Trophoblast cell (in vitro differentiated cells and primary cell): ENCODE results near the gene SYT12.

Experiments used
- DNase-seq, 2 donors: peaks; one replicate each; pipeline ENCODE4 v3.0.0-alpha.2; 2016
- H2AFZ ChIP-seq: 2 replicates; pipeline ENCODE4 v1.6.1; 2013; ENCODE audit warnings: low read length, moderate library complexity, mild to moderate bottlenecking; ENCODE audit not compliant: insufficient read depth, poor library complexity
- H2AK5ac ChIP-seq: 2 replicates; pipeline ENCODE4 v1.6.1; 2013; ENCODE audit warnings: mild to moderate bottlenecking, low read length
- H2BK120ac ChIP-seq: 2 replicates; pipeline ENCODE4 v1.6.1; 2013; ENCODE audit warnings: low read length, mild to moderate bottlenecking, moderate library complexity; ENCODE audit not compliant: insufficient read depth, poor library complexity
- H2BK12ac ChIP-seq: 2 replicates; pipeline ENCODE4 v1.6.1; 2013; ENCODE audit warnings: mild to moderate bottlenecking, low read length, moderate library complexity
- H2BK5ac ChIP-seq: 2 replicates; pipeline ENCODE4 v1.6.1; 2013; ENCODE audit warnings: low read length, low read depth, moderate library complexity, mild to moderate bottlenecking; ENCODE audit not compliant: poor library complexity
- H3K14ac ChIP-seq: 2 replicates; pipeline ENCODE4 v1.6.1; 2013; ENCODE audit warnings: mild to moderate bottlenecking, low read length
- H3K18ac ChIP-seq: 2 replicates; pipeline ENCODE4 v1.6.1; 2013; ENCODE audit warnings: mild to moderate bottlenecking, low read length
- H3K23ac ChIP-seq: 2 replicates; pipeline ENCODE4 v1.6.1; 2013; ENCODE audit warnings: low read length
- H3K27ac ChIP-seq: 2 replicates; pipeline ENCODE4 v1.5.1; 2013; ENCODE audit warnings: low read depth, mild to moderate bottlenecking, inconsistent platforms, low read length, moderate library complexity
- H3K27me3 ChIP-seq: 2 replicates; pipeline ENCODE4 v1.6.1; 2013; ENCODE audit warnings: inconsistent platforms, mild to moderate bottlenecking, low read length, moderate library complexity; ENCODE audit not compliant: insufficient read depth
- H3K36me3 ChIP-seq, 2 experiments: 1 replicate in 1 of 2; 2 replicates in 1 of 2; pipeline ENCODE4 v1.6.1; 2013; ENCODE audit warnings: low read length in 2 of 2, mild to moderate bottlenecking in 2 of 2, moderate library complexity in 1 of 2; ENCODE audit not compliant: insufficient read depth in 2 of 2, control insufficient read depth in 1 of 2
- H3K4ac ChIP-seq: 2 replicates; pipeline ENCODE4 v1.6.1; 2013; ENCODE audit warnings: low read depth, mild to moderate bottlenecking, low read length, moderate library complexity
- H3K4me1 ChIP-seq, 2 experiments: 1 replicate in 1 of 2; 2 replicates in 1 of 2; pipeline ENCODE4 v1.6.1; 2013; ENCODE audit warnings: low read length in 2 of 2, mild to moderate bottlenecking in 2 of 2, moderate library complexity in 1 of 2; ENCODE audit not compliant: insufficient read depth in 2 of 2, control insufficient read depth in 1 of 2
- H3K4me2 ChIP-seq: 2 replicates; pipeline ENCODE4 v1.6.1; 2013; ENCODE audit warnings: inconsistent platforms, mild to moderate bottlenecking, low read length, moderate library complexity
- H3K4me3 ChIP-seq: 2 replicates; pipeline ENCODE4 v1.5.1; 2013; ENCODE audit warnings: mild to moderate bottlenecking, low read depth, low read length, inconsistent platforms
- H3K79me1 ChIP-seq: one replicate; pipeline ENCODE4 v1.6.1; 2013; ENCODE audit warnings: low read length
- H3K79me2 ChIP-seq: 2 replicates; pipeline ENCODE4 v1.6.1; 2013; ENCODE audit warnings: low read length, mild to moderate bottlenecking; ENCODE audit not compliant: control insufficient read depth, insufficient read depth, poor library complexity
- H3K9ac ChIP-seq: 2 replicates; pipeline ENCODE4 v1.6.1; 2013; ENCODE audit warnings: mild to moderate bottlenecking, low read length
- H3K9me3 ChIP-seq: 2 replicates; pipeline ENCODE4 v1.6.1; 2013; ENCODE audit warnings: low read depth, mild to moderate bottlenecking, control low read depth, inconsistent platforms, low read length; ENCODE audit not compliant: insufficient read depth
- H4K12ac ChIP-seq: 2 replicates; pipeline ENCODE4 v1.6.1; 2013; ENCODE audit warnings: low read depth, mild to moderate bottlenecking, low read length, moderate library complexity
- H4K8ac ChIP-seq: 2 replicates; pipeline ENCODE4 v1.6.1; 2013; ENCODE audit warnings: low read depth, mild to moderate bottlenecking, low read length, moderate library complexity
- H4K91ac ChIP-seq: one replicate; pipeline ENCODE4 v1.6.1; 2013; ENCODE audit warnings: low read depth, mild to moderate bottlenecking, low read length, moderate library complexity
- WGBS: extraction: QIAGEN DNeasy Blood & Tissue Kit; methylation state at CpG from one replicate; pipeline ENCODE4 v1.1.7; 2013; ENCODE audit warnings: missing lambda C conversion rate; ENCODE audit not compliant: insufficient read length, insufficient coverage; ENCODE audit errors: extremely low coverage; 5-methylcytosine and 5-hydroxymethylcytosine counted together

SYT12 gene

DNA sequence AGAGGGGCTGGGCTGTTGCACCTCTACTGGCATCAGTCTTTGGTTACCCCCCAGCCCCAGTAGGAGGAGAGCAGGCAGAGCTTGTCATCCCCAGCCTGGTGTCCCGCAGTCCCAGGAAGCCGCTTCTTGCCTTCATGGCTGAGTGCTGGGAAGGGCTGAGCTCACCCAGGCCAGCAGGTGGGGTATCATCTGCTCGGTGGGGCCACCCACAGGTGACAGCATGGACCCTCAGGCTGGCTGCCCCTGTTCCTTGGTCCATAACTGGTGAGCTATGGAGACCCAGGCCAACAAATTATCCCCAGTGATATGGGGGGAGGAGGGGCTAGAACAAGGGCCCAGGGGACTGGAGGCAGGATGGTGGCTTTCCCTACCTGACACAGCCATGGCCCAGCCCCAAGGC, 27.2 kb downstream of the SYT12 start:
- H3K18ac ChIP-seq, result no peak overlapping the region
- H2BK5ac ChIP-seq, result no peak overlapping the region
- no peak overlapping the region for H3K4me2 ChIP-seq
- no peaks in the 10 kb centered on the region for H3K79me2 ChIP-seq
- no peak overlapping the region for H3K9ac ChIP-seq
- H2AFZ ChIP-seq, result no peak overlapping the region
- no peak overlapping the region for H4K12ac ChIP-seq
- H3K4ac ChIP-seq, result no peak overlapping the region
- H3K27me3 ChIP-seq, result no peaks in the 10 kb centered on the region
- no peak overlapping the region for H3K23ac ChIP-seq
- peaks cover 2% of the 10 kb centered on the region for H3K9me3 ChIP-seq
- H3K4me1 ChIP-seq, result peaks cover under 1 to 4% of the 10 kb centered on the region in 2 experiments
- H3K36me3 ChIP-seq, result no peaks in the 10 kb centered on the region
- no peak overlapping the region for H4K8ac ChIP-seq
- H2BK12ac ChIP-seq, result no peak overlapping the region
- H2BK120ac ChIP-seq, result no peak overlapping the region
- no peak overlapping the region for H3K27ac ChIP-seq
- no CpG with 5 or more reads among the region's 3 CpGs for WGBS
- H2AK5ac ChIP-seq, result no peak overlapping the region
- no peak overlapping the region for H3K14ac ChIP-seq
- H4K91ac ChIP-seq, result no peak overlapping the region
- no peak overlapping the region for H3K4me3 ChIP-seq
- DNase-seq, result no peak
- H3K79me1 ChIP-seq, result no peaks in the 10 kb centered on the region

DNA sequence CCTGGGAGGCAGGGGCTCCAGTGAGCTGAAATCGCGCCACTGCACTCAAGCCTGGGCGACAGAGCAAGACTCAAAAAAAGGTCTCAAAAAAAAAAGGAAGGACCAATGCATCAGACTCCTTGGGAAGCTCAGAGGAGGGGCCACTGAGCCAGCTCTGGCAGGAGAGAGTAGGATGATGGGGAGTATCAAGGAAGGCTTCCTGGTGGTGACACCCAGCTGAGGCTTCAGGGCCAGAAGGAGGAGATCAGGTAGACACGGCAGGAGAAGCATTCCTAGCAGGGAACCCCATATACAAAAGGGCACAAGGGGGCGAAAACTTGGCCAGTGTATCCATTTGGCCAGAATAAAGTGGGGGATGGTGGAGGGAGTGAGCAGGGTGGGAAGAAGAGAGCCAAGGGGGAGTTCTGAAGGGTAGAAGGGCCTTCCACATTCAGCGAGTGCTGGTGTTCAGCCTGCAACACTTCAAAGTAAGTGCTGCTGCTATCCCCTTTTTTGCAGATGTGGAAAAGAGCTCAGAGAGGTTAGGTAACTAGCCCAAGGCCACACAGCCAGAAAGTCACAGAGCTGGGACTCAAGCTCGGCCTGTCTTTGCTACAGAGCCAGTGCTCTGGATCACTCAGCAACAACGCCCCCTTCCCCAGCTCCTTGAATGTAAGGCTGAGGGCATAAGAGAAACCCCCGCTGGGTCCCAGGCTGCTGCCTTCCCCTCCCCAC, 28.4 kb downstream of the SYT12 start:
- WGBS, result no CpG with 5 or more reads among the region's 9 CpGs
- H3K23ac ChIP-seq, result no peak overlapping the region
- H3K27ac ChIP-seq, result no peak overlapping the region

DNA sequence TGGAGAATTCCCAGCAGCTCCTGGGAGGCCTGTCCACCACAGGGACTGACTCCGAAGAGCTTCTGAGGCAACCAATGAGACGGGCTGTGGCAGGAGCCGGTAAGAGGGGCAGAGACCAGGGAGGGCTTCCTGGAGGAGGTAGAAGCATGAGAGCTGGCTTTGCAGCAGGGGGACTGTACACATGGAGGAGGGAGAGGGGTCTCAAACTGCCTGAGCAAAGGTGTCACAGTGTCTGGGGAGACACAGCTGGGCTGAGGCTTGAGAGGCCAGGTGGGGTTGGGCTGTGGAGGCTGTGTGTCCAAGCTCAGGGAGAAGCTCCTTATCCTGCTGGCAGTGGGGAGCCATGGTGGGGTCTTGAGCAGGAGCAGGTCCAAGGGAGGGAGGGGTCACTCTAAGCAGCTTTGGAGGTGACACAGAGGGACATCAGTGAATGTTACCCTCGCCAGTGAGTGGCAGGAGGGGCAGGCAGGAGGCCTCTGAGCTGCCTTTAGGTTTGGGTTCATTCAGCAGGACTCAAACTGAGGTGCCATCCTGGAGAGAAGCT, 29.1 kb downstream of the SYT12 start:
- Histone ChIP-seq H3K4me2 (no peak overlapping the region), H4K8ac (no peak overlapping the region), H2AK5ac (no peak overlapping the region), H3K79me2 (peaks cover 3% of the 10 kb centered on the region), H2BK5ac (no peak overlapping the region), H3K23ac (no peak overlapping the region), H3K18ac (no peak overlapping the region), H3K27me3 (no peaks in the 10 kb centered on the region), H3K79me1 (peaks cover 9% of the 10 kb centered on the region), H3K4me3 (no peak overlapping the region), H3K4me1 (peaks cover 10 to 19% of the 10 kb centered on the region in 2 experiments), H3K9me3 (peaks cover 2% of the 10 kb centered on the region), H2AFZ (no peak overlapping the region), H2BK12ac (no peak overlapping the region), H4K12ac (no peak overlapping the region), H3K14ac (no peak overlapping the region), H4K91ac (no peak overlapping the region), H3K27ac (no peak overlapping the region), H3K9ac (no peak overlapping the region), H2BK120ac (no peak overlapping the region), H3K36me3 (no peaks in the 10 kb centered on the region), H3K4ac (no peak overlapping the region)
- WGBS, result no CpG with 5 or more reads among the region's 4 CpGs
- DNase-seq, result no peak

More for the DNA sequence above, 28.4 kb downstream of the SYT12 start:
- Histone ChIP-seq H3K79me2 (no peaks in the 10 kb centered on the region), H3K18ac (no peak overlapping the region), H3K9ac (no peak overlapping the region), H2BK120ac (no peak overlapping the region), H2AK5ac (no peak overlapping the region), H2BK12ac (no peak overlapping the region), H3K4me2 (no peak overlapping the region), H2BK5ac (no peak overlapping the region), H3K4me3 (no peak overlapping the region), H3K27me3 (no peaks in the 10 kb centered on the region), H3K79me1 (peaks cover 4% of the 10 kb centered on the region), H3K9me3 (peaks cover 2% of the 10 kb centered on the region), H3K4ac (no peak overlapping the region), H4K8ac (no peak overlapping the region), H4K91ac (no peak overlapping the region), H3K36me3 (no peaks in the 10 kb centered on the region), H2AFZ (no peak overlapping the region), H4K12ac (no peak overlapping the region), H3K14ac (no peak overlapping the region), H3K4me1 (peaks cover 8 to 15% of the 10 kb centered on the region in 2 experiments)
- no peak for DNase-seq

DNA sequence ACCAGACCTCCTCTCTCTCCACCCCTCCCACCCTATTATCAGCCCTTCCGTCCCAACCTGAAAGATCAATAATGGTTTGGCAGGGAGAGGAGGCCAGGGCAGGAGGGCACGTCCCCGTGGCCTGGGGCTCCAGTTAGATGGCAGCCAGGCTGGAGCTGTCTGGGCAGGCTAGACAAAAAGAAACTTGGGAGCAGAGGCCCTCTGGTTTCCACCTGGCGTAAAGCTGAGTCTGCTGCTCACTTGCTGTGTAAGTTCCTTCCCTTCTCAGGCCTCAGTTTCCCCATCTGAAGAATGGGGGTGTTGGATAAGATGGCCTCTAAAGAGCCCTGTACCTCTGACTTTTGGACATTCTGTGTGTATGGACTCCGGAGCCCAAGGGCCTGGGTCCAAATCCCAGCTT, 30.0 kb downstream of the SYT12 start:
- Histone ChIP-seq H2BK12ac (no peak overlapping the region), H4K91ac (no peak overlapping the region)
- WGBS, result no CpG with 5 or more reads among the region's 5 CpGs

More for the DNA sequence above, 30.0 kb downstream of the SYT12 start:
- Histone ChIP-seq H3K36me3 (no peaks in the 10 kb centered on the region), H3K79me2 (peaks cover 3% of the 10 kb centered on the region), H4K12ac (no peak overlapping the region), H3K14ac (no peak overlapping the region), H2AFZ (no peak overlapping the region), H3K4me2 (no peak overlapping the region), H3K79me1 (peaks cover 9% of the 10 kb centered on the region), H2BK120ac (no peak overlapping the region), H3K18ac (no peak overlapping the region), H4K8ac (no peak overlapping the region), H3K27me3 (no peaks in the 10 kb centered on the region), H3K23ac (no peak overlapping the region), H2BK5ac (no peak overlapping the region), H3K9me3 (peaks cover 2% of the 10 kb centered on the region), H3K4ac (no peak overlapping the region), H2AK5ac (no peak overlapping the region), H3K4me3 (no peak overlapping the region), H3K9ac (no peak overlapping the region), H3K27ac (no peak overlapping the region), H3K4me1 (peaks cover 17 to 23% of the 10 kb centered on the region in 2 experiments)
- DNase-seq, result no peak
